NCI-H2081 treated with DMSO at 0.1 percent for 48 hours (cell line): ENCODE measurements around the gene TEX28.
"Not testable (repeated sequence)": the region's sequence is repeated elsewhere in the genome, so short reads cannot be mapped to it uniquely, and the experiment has no call there.

Experiments
- DNase-seq: peaks from one replicate; lab custom pipeline; 2025; lab: John Stamatoyannopoulos, UW

TEX28 gene

DNA sequence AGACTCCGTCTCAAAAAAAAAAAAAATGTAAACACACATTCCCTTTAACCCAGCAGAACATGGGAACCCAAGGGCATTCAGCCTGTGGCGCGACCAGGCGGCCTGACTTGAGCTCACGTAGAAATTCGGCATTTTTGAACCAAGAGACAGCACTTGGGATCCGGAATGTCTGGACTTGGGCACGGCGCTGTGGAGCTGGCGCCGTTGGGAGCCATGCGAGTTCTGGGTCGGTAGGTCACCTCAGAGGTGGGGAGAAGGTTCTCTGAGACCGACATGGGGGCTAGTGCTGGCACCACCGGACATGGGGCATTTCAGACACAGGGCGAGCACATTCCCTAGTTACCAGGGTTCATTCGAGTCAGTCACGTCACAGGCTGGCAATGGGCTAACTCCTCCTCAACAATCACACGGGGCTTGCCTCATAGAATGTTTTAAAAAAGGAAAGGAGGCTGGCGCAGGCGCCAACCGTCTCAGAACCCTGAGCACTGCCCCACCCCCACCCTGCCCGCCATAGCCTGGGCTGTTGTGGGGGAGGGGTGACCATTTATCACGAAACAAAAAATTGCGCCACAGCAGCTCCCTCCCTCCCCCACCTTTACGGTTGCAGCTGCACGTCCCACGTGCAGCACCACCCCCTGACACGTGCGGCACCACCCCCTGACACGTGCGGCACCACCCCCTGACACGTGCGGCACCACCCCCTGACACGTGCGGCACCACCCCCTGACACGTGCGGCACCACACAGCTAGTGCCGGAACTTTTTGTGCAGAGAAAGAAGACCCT lies at the start of gene TEX28:
Gene TEX28 (minus strand): TSS at position 334 of the 784 bp plus-strand sequence. CDS start 3,007 bp downstream, outside the sequence.
- DNase-seq, result no peak

DNA sequence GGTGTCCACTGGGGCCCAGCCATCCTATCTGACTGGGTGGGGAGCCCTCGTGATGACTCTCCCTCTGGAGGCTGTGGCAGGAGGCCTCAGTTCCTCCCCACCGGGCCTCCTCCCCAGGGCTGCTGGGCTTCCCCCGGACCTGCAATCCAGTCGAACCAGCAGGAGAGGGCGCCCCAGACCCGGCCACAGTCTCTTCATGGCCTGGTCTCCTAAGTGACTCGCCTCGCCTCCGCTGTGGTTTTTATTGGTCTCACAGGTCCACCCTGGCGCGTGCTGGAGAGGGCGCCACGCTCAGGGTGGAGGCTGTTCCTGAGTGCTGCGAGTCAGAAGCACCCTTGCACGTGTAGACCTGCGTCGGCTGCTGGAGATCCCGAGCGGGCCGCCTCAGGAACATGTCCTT lies 48.7 kb upstream of the TEX28 start:
- not testable (repeated sequence) for DNase-seq

DNA sequence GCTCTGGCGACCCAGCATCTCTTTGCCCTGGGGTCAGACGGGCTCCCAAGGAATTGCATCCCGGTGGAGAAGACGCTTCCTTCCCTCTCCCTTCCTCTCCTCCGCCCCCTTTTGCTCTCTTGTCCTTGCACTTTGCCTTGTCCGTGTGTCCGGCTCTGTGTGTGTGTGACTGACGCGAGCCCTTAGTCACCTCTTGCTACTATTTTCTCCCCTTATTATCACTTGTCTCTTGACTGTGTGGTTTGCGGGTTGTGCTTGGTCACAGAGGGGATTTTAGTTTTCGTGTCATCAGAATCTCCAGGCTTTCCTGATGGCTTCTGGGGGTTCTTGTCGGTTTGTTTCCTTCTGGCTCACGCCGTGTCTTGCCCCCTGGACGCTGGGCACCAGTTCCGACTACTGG lies 48.1 kb upstream of the TEX28 start:
- not testable (repeated sequence) for DNase-seq

- not testable (repeated sequence) for DNase-seq
Measured at GRCh38 chrX:154341399-154342298, 46.7 kb upstream of the TEX28 start.

GRCh38 chrX:154334496-154334895 lies 39.6 kb upstream of the TEX28 start:
- no peak for DNase-seq

DNA sequence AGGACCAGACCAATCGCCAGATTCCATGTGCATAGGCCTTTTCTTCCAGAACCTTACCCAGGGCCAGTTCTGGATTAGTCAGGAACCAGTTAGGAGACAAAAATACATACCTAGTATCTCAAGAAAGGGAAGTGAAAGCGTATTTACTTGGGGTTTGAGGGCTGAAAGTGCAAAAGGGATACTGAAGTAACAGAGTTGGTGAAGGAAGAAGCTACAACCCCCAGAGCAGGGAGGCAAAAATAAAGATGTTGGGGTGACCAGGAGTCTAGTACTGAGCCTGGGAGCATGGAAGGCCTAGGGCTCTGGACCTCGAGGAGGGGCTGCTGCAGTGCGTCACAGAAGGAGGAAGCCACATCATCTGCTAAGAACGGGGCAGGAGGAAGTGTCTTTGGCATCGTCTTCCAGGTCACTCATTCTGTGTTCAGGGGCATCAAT lies 38.9 kb upstream of the TEX28 start:
- DNase-seq, result no peak

DNA sequence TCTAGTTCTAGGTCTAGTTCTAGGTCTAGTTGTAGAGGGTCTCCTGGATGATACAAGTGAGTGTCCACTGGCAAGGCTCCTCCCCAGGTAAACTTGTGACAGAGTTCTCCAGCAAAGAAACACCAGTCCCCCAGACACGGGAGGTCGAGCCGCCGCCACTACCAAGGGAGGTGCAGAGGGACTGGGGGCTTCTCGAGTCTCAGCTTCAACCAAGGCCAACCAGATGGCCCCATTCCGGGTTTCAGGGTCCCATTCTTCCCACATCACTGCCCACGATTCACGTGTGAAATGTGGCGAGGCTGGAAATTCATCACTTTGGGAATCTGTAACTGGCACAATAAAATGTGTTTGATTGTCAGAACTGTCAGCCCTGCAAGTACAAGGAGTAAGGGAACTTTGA lies 38.2 kb upstream of the TEX28 start:
- no peak for DNase-seq

DNA sequence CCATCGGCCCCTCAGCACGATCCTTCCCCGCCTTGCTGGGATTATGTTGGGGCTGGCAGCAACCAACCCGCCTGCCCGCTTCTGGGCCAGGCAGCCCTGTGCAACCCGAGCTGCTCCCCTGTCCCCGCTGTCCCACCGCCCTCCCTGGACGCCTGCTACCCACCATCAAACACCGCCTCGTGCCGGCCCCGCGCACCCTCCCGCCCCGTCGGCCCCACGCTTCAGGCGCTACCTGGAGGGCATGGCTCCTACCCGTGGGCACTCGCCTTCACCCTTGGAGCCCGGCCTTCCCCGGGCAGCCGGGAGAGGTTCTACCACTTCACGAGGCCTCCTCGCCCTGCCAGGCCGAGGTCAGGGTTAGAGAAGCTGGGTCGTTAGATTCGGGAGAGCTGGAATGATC lies 37.6 kb upstream of the TEX28 start:
- DNase-seq, result no peak

DNA sequence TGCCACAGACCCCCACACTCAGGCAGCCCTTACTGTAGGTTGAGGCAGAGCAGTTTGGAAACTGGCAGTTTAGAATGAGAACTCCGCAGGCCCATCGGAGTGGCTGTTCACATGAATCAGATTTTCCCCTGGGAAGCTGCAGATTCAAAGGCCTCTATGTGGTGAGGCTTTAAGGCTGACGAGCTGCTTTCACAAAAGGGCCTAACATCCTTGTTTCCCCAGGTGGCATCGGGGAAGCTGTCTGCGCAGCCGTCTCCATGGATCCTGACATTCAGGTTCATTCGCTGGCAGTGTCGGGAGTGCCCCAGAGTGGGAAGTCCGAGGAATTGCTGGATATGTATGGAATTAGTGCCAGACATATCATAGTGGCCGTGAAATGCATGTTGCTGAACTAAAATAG lies 34.4 kb upstream of the TEX28 start:
- no peak for DNase-seq

DNA sequence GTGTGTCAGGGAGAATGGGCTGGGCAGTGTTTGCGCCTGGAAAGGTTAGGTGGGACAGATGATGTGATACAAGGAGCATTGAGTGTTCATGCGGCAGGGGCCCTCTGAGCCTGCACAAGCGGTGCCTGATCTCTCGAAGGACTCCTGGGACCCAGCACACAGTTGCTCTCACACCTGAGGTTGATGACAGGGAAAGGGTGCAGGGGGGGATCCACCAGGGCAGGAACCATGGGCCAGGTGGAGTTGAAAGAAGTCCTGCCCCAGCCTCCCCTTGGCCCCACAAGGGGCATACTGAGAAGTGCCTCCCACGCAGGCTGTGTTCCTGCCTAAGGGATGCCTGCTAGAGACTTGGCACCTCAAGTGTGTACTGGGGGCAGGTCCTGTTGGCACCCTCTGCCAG lies 33.7 kb upstream of the TEX28 start:
- no peak for DNase-seq

GRCh38 chrX:154327038-154327820 lies 32.3 kb upstream of the TEX28 start:
- DNase-seq, result no peak

DNA sequence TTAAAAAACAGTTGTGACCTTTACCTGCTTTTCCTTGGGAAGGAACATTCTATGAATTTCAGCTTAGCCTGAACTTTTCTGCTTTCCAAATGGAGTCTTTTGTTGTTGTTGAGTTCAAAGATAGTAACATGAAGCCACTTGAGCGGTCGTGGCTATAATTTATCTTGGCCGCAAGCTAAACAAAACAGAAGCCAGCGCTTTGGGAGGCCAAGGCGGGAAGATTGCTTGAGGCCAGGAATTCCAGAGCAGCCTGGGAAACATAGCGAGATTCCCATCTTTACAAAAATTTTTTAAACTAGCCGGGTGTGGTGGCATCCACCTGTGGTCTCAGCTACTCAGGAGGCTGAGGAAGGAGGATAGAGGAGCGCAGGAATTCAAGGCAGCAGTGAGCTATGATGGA lies 30.6 kb upstream of the TEX28 start:
- DNase-seq, result no peak

DNA sequence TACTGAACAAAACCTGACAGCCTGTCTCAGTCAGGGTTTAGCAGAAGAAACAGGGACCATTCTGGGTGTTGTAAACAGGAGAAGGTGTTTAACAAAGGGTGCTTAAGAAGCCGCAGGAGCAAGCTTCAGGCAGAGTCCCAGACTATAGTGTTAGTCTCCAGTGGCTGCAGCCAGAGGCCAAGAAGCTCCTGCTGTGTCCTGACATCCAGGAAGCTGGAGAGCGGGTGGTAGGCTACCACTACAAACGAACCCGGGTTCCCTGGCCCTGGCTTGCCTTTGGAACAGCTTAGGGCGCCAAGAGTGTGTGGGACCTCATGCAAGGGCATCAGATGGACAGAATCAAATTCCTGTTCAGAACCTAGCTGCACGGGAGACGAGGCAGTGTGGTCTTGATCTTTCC lies 28.6 kb upstream of the TEX28 start:
- DNase-seq, result no peak

DNA sequence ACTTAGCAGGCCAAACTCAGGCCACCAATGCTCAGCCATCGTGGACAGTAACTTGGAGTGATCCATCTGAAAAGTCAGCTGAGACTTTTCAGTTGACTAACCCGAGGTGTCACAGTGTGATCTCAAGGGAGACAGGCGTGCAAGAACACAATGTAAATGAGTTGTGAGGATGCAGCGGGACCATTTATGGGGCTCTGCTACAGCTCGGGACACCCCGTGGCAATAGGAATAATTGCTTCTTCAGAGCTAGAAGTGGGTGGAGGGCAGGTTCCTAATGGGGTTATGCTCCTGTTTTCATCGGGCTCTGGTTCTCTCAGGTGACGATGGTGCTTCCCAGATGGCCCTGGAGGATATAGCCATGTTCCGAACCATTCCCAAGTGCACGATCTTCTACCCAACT lies 28.0 kb upstream of the TEX28 start:
- no peak for DNase-seq

DNA sequence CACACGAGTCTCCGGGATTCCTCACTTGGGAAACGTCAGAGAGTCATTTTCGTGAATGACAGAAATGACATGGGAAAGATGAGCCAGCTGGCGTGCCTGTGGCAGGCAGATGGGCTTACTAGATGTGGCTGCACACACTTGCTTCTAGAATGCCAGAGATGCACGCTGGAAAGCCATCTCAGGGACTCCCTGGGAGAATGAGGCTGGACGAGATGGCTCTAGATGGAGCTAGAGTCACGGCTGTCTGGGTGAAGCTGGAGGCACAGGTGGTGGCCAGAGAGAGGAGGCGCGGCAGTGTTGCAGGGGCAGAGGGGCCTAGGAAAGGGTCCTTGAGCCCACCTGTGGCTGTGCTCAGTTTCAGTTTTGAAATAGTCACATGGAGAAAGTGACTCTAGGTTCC lies 26.7 kb upstream of the TEX28 start:
- no peak for DNase-seq

GRCh38 chrX:154321152-154321551 lies 26.2 kb upstream of the TEX28 start:
- no peak for DNase-seq

- no peak for DNase-seq
Measured at GRCh38 chrX:154320406-154320805, 25.5 kb upstream of the TEX28 start.

DNA sequence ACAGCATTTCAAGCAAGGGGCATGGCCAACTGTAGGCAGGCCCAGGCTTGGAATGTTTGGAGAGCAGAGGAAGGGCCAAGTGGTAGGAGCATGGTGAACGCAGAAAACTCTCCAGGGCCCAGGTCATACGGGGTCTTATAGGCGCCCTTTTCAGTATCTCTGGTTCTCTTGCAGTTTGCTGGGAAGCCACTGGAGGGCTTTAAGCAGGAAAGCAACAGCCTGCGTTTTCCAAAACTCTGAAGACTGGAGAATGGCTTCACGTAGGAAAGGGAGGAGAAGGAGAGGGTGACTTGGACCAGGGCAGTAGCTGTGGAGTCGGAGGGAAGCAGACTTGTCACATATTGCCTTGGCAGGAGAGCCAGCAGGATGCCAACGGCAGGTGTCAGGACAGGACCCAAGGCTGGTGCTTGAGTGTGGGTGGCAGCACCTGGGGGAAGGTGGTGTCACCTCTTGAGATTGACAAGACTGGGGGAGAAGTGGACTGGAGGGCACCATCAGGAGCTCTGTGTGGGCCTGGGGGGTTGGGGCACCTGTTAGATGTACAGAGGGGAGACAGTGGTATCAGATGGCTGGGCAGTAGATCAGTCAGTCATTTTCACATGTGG lies 22.6 kb upstream of the TEX28 start:
- no peak for DNase-seq

DNA sequence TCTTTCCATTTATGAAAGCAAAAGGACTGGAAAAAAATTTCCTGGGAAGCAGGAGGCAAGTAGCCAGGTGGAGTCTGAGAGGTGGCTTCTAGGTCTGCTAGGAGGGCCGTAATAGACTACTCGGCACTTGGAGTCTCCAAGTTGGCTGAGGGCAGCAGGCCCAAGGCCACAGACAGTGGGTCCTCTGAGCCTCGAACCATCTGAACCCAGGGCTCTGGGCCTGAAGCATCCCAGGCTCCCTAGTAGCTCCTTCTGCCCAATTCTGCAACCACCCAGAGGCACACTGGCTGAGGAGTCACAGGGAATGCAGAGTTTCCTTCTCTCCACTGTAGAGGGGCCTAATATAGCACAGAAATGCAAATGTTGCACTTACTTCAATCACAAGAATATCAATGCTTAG lies 20.5 kb upstream of the TEX28 start:
- no peak for DNase-seq

- no peak for DNase-seq
Measured at GRCh38 chrX:154313147-154313546, 18.2 kb upstream of the TEX28 start.

DNA sequence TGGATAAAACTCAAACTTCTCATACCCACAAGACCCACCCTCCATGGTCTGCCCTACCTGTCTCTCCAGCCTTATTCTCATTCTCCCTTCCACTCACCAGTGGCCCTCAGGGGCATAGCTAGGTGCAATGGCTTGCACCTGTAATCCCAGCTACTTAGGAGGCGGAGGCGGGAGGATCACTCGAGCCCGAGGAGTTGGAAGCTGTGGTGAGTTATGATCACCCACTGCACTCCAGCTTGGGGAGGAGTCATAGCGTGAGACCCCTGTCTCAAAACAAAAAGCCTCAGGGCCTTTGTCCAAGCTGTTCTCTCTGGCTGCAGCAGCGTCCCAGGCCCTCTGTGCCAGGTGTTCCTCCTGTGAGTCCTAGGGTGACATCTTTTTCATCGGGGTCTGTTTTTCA lies 17.2 kb upstream of the TEX28 start:
- no peak for DNase-seq
